Liver (tissue), 9 donors: ENCODE results near the gene CHRM4. TPM values are rescaled to one million over a fixed set of nuclear protein-coding genes. Genes with fewer than 3 reads are reported as not detected.

Experiments
- DNase-seq: peaks from one replicate; pipeline ENCODE4 v3.0.0-alpha.2; 2017; ENCODE audit warnings: low spot score
- H3K27ac ChIP-seq, 2 donors: one replicate each; pipeline ENCODE4 v1.7.0; 2013; ENCODE audit warnings: inconsistent platforms in 2 of 2, low read length in 2 of 2, control low read depth in 1 of 2, low read depth in 1 of 2, mild to moderate bottlenecking in 1 of 2
- H3K27me3 ChIP-seq, 4 donors: one replicate each; pipeline versions ENCODE4 v1.6.1 to v1.7.0; 2013; ENCODE audit warnings: low read length in 3 of 4, inconsistent platforms in 1 of 4, mild to moderate bottlenecking in 1 of 4, moderate library complexity in 1 of 4; ENCODE audit not compliant: control insufficient read depth in 4 of 4, insufficient read depth in 4 of 4
- H3K36me3 ChIP-seq, 4 donors: one replicate each; pipeline versions ENCODE4 v1.6.1 to v1.7.0; 2013; ENCODE audit warnings: low read length in 3 of 4, mild to moderate bottlenecking in 3 of 4, low read depth in 1 of 4, moderate library complexity in 1 of 4; ENCODE audit not compliant: control insufficient read depth in 4 of 4, insufficient read depth in 3 of 4
- H3K4me1 ChIP-seq, 4 donors: one replicate each; pipeline versions ENCODE4 v1.6.1 to v1.7.0; 2013; ENCODE audit warnings: low read length in 3 of 4, mild to moderate bottlenecking in 3 of 4, moderate library complexity in 1 of 4; ENCODE audit not compliant: control insufficient read depth in 4 of 4, insufficient read depth in 4 of 4
- H3K4me3 ChIP-seq, 3 donors: one replicate each; pipeline versions ENCODE4 v1.6.1 to v1.7.0; 2013; ENCODE audit warnings: low read length in 3 of 3, control low read depth in 1 of 3, low read depth in 1 of 3, mild to moderate bottlenecking in 1 of 3
- H3K9ac ChIP-seq, 2 donors: one replicate each; pipeline ENCODE4 v1.7.0; 2013; ENCODE audit warnings: low read length in 2 of 2, mild to moderate bottlenecking in 2 of 2, moderate library complexity in 2 of 2, control low read depth in 1 of 2, low read depth in 1 of 2
- H3K9me3 ChIP-seq, 4 donors: one replicate each; pipeline versions ENCODE4 v1.6.1 to v1.7.0; 2013; ENCODE audit warnings: low read length in 3 of 4; ENCODE audit not compliant: control insufficient read depth in 4 of 4
- EGR1 ChIP-seq, 2 donors: IDR thresholded peaks; 2 replicates each; pipeline ENCODE4 v1.6.1; 2016 to 2018; ENCODE audit warnings: antibody characterized with exemption in 2 of 2, low read depth in 2 of 2
- FOXA1 ChIP-seq: IDR thresholded peaks from 2 replicates; pipeline ENCODE4 v1.6.1; 2016; ENCODE audit warnings: antibody characterized with exemption
- FOXA2 ChIP-seq: IDR thresholded peaks from 2 replicates; pipeline ENCODE4 v1.6.1; 2016; ENCODE audit warnings: antibody characterized with exemption
- GABPA ChIP-seq, 2 donors: IDR thresholded peaks in 1 of 2; conservative IDR thresholded peaks in 1 of 2; 2 replicates each; pipeline ENCODE4 v1.6.1; 2016; ENCODE audit warnings: antibody characterized with exemption in 2 of 2, mild to moderate bottlenecking in 1 of 2, moderate library complexity in 1 of 2
- HNF4A ChIP-seq, 2 donors: conservative IDR thresholded peaks; 2 replicates each; pipeline ENCODE4 v1.6.1; 2016; ENCODE audit warnings: antibody characterized with exemption in 2 of 2, mild to moderate bottlenecking in 2 of 2
- HNF4G ChIP-seq: IDR thresholded peaks from 2 replicates; pipeline ENCODE4 v1.6.1; 2016; ENCODE audit warnings: antibody characterized with exemption
- JUND ChIP-seq, 2 donors: IDR thresholded peaks; 2 replicates each; pipeline ENCODE4 v1.6.1; 2016; ENCODE audit warnings: antibody characterized with exemption in 2 of 2
- MAX ChIP-seq: IDR thresholded peaks from 2 replicates; pipeline ENCODE4 v1.6.1; 2016; ENCODE audit warnings: antibody characterized with exemption
- NR2F2 ChIP-seq: IDR thresholded peaks from 2 replicates; pipeline ENCODE4 v1.6.1; 2016; ENCODE audit warnings: antibody characterized with exemption
- REST ChIP-seq: IDR thresholded peaks from 2 replicates; pipeline ENCODE4 v1.6.1; 2016; ENCODE audit warnings: antibody characterized with exemption, mild to moderate bottlenecking
- RXRA ChIP-seq, 2 donors: IDR thresholded peaks; 2 replicates each; pipeline ENCODE4 v1.6.1; 2017 to 2018; ENCODE audit warnings: antibody characterized with exemption in 2 of 2, mild to moderate bottlenecking in 1 of 2
- TAF1 ChIP-seq: conservative IDR thresholded peaks from 2 replicates; pipeline ENCODE4 v1.6.1; 2016; ENCODE audit warnings: antibody characterized with exemption, mild to moderate bottlenecking
- YY1 ChIP-seq: IDR thresholded peaks from 2 replicates; pipeline ENCODE4 v1.6.1; 2016; ENCODE audit warnings: antibody characterized with exemption, mild to moderate bottlenecking
- WGBS: extraction: QIAGEN DNeasy Blood & Tissue Kit; methylation state at CpG from one replicate; pipeline ENCODE4 v1.1.7; 2013; 5-methylcytosine and 5-hydroxymethylcytosine counted together
- polyA plus RNA-seq, 2 donors: library from polyadenylated mRNA; stranded (reverse) in 1 of 2; unstranded in 1 of 2; fragments of 200-250 nt in 1 of 2; fragments of >200 nt in 1 of 2; fragmentation: Nextera tagmentation in 1 of 2; extraction: Ambion mirVana in 1 of 2; gene quantifications; one replicate each; pipeline versions ENCODE4 v1.2.1 to v1.2.3, GENCODE V29; 2013 to 2015
- total RNA-seq, 2 donors: library from RNA; depleted of rRNA; stranded (reverse); fragments of >200 nt; gene quantifications; one replicate each; pipeline ENCODE4 v1.2.3, GENCODE V29; 2014
- TF ChIP-seq, protein P1 (sequence below): IDR thresholded peaks from 2 replicates; pipeline ENCODE4 v1.6.1; 2016; ENCODE audit warnings: antibody characterized with exemption
- TF ChIP-seq, protein P2 (sequence below): IDR thresholded peaks from 2 replicates; pipeline ENCODE4 v1.6.1; 2016; ENCODE audit warnings: antibody characterized with exemption
- TF ChIP-seq, protein P3 (sequence below): fragments of 150-350 bp; IDR thresholded peaks from 2 replicates; pipeline ENCODE4 v1.5.1; 2017; ENCODE audit warnings: improper control_type of control experiment, low read depth, low read length; ENCODE audit not compliant: missing input control
- donor health status: healthy.
- donor health status: healthy.
- donor health status: healthy.
- donor health status: healthy.
- donor health status: healthy.

CHRM4 gene
- total and polyA plus RNA-seq, 4 donors, result 0.08 to 0.09 TPM; not detected in 2

GRCh38 chr11:46337626-46338345 lies 53.8 kb downstream of the CHRM4 start:
- TF ChIP-seq JUND (IDR thresholded peaks at IDR 0.05) (no peak), NR2F2 (no peak), REST (no peak), FOXA1 (no peak), GABPA (IDR thresholded peaks at IDR 0.05 in 1 of 2, conservative IDR thresholded peaks at IDR 0.05 in 1 of 2) (no peak), FOXA2 (no peak), YY1 (no peak), HNF4G (no peak), TAF1 (no peak), EGR1 (IDR thresholded peaks at IDR 0.05; ENCODE audit: low read depth in 2 of 2) (no peak), HNF4A (conservative IDR thresholded peaks at IDR 0.05) (no peak), RXRA (IDR thresholded peaks at IDR 0.05) (no peak), MAX (no peak)
- TF ChIP-seq, protein P1, sequence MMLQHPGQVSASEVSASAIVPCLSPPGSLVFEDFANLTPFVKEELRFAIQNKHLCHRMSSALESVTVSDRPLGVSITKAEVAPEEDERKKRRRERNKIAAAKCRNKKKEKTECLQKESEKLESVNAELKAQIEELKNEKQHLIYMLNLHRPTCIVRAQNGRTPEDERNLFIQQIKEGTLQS, result no peak
- TF ChIP-seq, protein P2, sequence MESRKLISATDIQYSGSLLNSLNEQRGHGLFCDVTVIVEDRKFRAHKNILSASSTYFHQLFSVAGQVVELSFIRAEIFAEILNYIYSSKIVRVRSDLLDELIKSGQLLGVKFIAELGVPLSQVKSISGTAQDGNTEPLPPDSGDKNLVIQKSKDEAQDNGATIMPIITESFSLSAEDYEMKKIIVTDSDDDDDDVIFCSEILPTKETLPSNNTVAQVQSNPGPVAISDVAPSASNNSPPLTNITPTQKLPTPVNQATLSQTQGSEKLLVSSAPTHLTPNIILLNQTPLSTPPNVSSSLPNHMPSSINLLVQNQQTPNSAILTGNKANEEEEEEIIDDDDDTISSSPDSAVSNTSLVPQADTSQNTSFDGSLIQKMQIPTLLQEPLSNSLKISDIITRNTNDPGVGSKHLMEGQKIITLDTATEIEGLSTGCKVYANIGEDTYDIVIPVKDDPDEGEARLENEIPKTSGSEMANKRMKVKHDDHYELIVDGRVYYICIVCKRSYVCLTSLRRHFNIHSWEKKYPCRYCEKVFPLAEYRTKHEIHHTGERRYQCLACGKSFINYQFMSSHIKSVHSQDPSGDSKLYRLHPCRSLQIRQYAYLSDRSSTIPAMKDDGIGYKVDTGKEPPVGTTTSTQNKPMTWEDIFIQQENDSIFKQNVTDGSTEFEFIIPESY, result no peak
- TF ChIP-seq, protein P3, sequence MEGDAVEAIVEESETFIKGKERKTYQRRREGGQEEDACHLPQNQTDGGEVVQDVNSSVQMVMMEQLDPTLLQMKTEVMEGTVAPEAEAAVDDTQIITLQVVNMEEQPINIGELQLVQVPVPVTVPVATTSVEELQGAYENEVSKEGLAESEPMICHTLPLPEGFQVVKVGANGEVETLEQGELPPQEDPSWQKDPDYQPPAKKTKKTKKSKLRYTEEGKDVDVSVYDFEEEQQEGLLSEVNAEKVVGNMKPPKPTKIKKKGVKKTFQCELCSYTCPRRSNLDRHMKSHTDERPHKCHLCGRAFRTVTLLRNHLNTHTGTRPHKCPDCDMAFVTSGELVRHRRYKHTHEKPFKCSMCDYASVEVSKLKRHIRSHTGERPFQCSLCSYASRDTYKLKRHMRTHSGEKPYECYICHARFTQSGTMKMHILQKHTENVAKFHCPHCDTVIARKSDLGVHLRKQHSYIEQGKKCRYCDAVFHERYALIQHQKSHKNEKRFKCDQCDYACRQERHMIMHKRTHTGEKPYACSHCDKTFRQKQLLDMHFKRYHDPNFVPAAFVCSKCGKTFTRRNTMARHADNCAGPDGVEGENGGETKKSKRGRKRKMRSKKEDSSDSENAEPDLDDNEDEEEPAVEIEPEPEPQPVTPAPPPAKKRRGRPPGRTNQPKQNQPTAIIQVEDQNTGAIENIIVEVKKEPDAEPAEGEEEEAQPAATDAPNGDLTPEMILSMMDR, result no peak
- no peak overlapping the region for H3K9ac ChIP-seq
- WGBS, result 83% methylated on average over 13 of the region's 13 CpGs
- no peak overlapping the region for H3K27ac ChIP-seq
- H3K36me3 ChIP-seq, result no peaks in the 10 kb centered on the region
- peaks cover 0 to 9% (median 7%) of the 10 kb centered on the region in 4 donors for H3K4me1 ChIP-seq
- H3K9me3 ChIP-seq, result no peaks in the 10 kb centered on the region
- DNase-seq, result no peak
- H3K4me3 ChIP-seq, result no peak overlapping the region
- H3K27me3 ChIP-seq, result peaks cover 0 to 10% (median 2%) of the 10 kb centered on the region in 4 donors
